ENCODE data around the gene FBXL13. TPM values are rescaled to one million over a fixed set of nuclear protein-coding genes. Genes with fewer than 3 reads are reported as not detected.
"Not testable (repeated sequence)": the region's sequence is repeated elsewhere in the genome, so short reads cannot be mapped to it uniquely, and the experiment has no call there.

Gene FBXL13
- total RNA-seq, 1 donor from 2014 or later, result 4.7 TPM

GRCh38 chr7:102982235-102982634 lies 92.4 kb downstream of the FBXL13 start:
- no peak for TF ChIP-seq CTCF (IDR thresholded peaks at IDR 0.05; ENCODE audit: unreplicated experiment)
- Mint-ChIP-seq H3K4me3 (no peak overlapping the region), H3K9me3 (peaks cover 25% of the 10 kb centered on the region), H3K27me3 (ENCODE audit: low read depth) (no peaks in the 10 kb centered on the region), H3K4me1 (no peaks in the 10 kb centered on the region), H3K36me3 (peaks cover 8% of the 10 kb centered on the region), H3K27ac (no peak overlapping the region)
- no peak for DNase-seq (ENCODE audit: low spot score in 2 of 2, unreplicated experiment in 2 of 2)

- Mint-ChIP-seq H3K27ac (no peak overlapping the region), H3K27me3 (ENCODE audit: low read depth) (no peaks in the 10 kb centered on the region), H3K4me1 (no peaks in the 10 kb centered on the region), H3K4me3 (no peak overlapping the region), H3K9me3 (peaks cover 29% of the 10 kb centered on the region), H3K36me3 (peaks cover 8% of the 10 kb centered on the region)
- no peak for DNase-seq (ENCODE audit: low spot score in 2 of 2, unreplicated experiment in 2 of 2)
- no peak for TF ChIP-seq CTCF (IDR thresholded peaks at IDR 0.05; ENCODE audit: unreplicated experiment)
Measured at GRCh38 chr7:102981451-102981850, 93.1 kb downstream of the FBXL13 start.

- Mint-ChIP-seq H3K4me3 (no peak overlapping the region), H3K36me3 (peaks cover 8% of the 10 kb centered on the region), H3K9me3 (peaks cover 29% of the 10 kb centered on the region), H3K27ac (no peak overlapping the region), H3K27me3 (ENCODE audit: low read depth) (no peaks in the 10 kb centered on the region), H3K4me1 (no peaks in the 10 kb centered on the region)
- no peak for DNase-seq (ENCODE audit: low spot score in 2 of 2, unreplicated experiment in 2 of 2)
- no peak for TF ChIP-seq CTCF (IDR thresholded peaks at IDR 0.05; ENCODE audit: unreplicated experiment)
Measured at GRCh38 chr7:102979670-102980069, 94.9 kb downstream of the FBXL13 start.

DNA sequence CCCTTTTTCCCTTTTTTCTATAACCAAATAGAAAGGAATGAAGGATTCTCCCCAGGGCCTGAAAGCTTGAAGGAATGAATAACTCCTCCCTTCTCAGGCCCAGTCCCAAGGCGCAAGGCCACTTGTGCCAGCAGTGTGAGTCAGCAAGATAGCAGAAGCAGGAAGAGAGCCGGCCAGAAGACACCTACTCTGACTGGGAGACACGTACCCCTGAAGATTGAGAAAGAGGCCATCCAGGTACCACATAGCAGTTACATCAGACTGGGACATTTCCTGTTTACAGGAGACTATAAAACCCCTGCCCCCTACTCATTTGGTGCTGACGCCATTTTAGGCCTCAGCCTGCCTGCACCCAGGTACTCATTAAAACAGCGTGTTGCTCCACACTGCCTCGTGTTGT lies 96.3 kb downstream of the FBXL13 start:
- H3K4me3 Mint-ChIP-seq, result no peak overlapping the region
- H3K27me3 Mint-ChIP-seq (ENCODE audit: low read depth), result no peaks in the 10 kb centered on the region
- H3K9me3 Mint-ChIP-seq, result peaks cover 29% of the 10 kb centered on the region
- DNase-seq (ENCODE audit: low spot score in 2 of 2, unreplicated experiment in 2 of 2), result no peak
- H3K36me3 Mint-ChIP-seq, result peaks cover 8% of the 10 kb centered on the region
- no peak overlapping the region for H3K27ac Mint-ChIP-seq
- H3K4me1 Mint-ChIP-seq, result no peaks in the 10 kb centered on the region
- no peak for TF ChIP-seq CTCF (IDR thresholded peaks at IDR 0.05; ENCODE audit: unreplicated experiment)

GRCh38 chr7:102977586-102977985 lies 97.0 kb downstream of the FBXL13 start:
- peaks cover 29% of the 10 kb centered on the region for H3K9me3 Mint-ChIP-seq
- not testable (repeated sequence) for DNase-seq (ENCODE audit: low spot score in 2 of 2, unreplicated experiment in 2 of 2); H3K36me3 Mint-ChIP-seq; H3K27me3 Mint-ChIP-seq (ENCODE audit: low read depth); H3K27ac Mint-ChIP-seq; H3K4me3 Mint-ChIP-seq; H3K4me1 Mint-ChIP-seq

DNA sequence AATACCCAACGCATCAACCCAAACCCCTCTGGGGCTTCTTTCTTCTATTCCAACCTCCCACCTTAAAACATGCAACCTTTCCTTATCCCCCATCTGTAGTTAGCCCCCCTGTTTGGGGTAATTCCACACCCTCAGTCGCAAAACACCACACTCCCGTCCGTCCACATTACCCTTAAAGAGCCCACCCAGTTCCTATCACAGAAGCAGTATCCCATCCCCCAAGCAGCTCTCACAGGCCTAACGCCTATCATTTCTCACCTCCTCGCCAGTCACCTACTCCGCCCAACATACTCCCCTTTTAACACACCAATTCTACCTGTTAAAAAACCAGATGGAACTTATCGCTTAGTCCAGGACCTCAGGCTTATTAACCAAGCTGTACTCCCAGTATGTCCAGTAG lies 98.1 kb downstream of the FBXL13 start:
- TF ChIP-seq CTCF (IDR thresholded peaks at IDR 0.05; ENCODE audit: unreplicated experiment), result no peak
- DNase-seq (ENCODE audit: low spot score in 2 of 2, unreplicated experiment in 2 of 2), result no peak
- H3K9me3 Mint-ChIP-seq, result peaks cover 23% of the 10 kb centered on the region
- no peaks in the 10 kb centered on the region for H3K27me3 Mint-ChIP-seq (ENCODE audit: low read depth)
- H3K36me3 Mint-ChIP-seq, result peaks cover 10% of the 10 kb centered on the region
- no peak overlapping the region for H3K27ac Mint-ChIP-seq
- H3K4me1 Mint-ChIP-seq, result no peaks in the 10 kb centered on the region
- H3K4me3 Mint-ChIP-seq, result no peak overlapping the region
